A549 treated with AZD9567 at 1 μM for 4 hours (cell line): ENCODE data around the gene CGB7. TPM values are rescaled to one million over a fixed set of nuclear protein-coding genes. Genes with fewer than 3 reads are reported as not detected.

Source experiments
- total RNA-seq: library from RNA; stranded (reverse); fragments of 200-300 nt; extraction: Qiagen RNA extraction; gene quantifications from 5 replicates; pipeline ENCODE4 v1.2.3, GENCODE V29; 2022; ENCODE audit not compliant: insufficient read depth

CGB7 gene
- 0.45 to 0.84 TPM (median 0.56 TPM) in 4 of 5 replicates, not detected in the other for total RNA-seq

DNA sequence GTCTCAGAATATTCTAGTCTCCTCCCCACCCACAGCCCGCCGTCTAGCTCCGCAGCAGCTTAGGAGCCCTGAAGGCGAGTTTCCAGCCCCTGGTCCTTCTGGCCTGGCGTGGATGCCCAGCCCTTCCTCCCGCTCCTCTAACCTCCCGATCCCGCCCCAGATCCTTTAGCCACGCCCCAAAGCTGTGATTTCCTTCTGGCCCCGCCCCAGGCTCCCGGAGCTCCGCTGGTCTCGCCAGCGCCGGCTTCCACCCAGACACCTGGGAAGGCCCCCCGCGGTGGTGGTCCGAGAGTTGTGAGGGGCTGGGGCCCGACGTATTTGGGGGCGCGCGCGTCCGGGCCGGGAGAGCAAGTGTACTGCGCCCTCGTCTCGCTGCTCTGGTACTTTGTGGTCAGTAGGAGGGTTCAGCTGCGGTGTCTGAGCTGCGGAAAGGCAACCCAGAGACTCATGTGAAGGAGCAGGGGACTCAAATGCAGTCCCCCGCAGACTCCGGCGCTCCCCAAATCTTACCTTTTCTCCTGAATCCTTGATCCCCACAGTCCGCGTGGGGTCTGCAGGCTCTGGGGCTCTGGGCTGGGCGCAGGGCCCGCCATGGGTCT is at the start of gene CGB7:
TSS of gene CGB7 (minus strand) at position 114 of the 599 bp plus-strand sequence. CDS start 2,374 bp downstream, outside the sequence.

DNA sequence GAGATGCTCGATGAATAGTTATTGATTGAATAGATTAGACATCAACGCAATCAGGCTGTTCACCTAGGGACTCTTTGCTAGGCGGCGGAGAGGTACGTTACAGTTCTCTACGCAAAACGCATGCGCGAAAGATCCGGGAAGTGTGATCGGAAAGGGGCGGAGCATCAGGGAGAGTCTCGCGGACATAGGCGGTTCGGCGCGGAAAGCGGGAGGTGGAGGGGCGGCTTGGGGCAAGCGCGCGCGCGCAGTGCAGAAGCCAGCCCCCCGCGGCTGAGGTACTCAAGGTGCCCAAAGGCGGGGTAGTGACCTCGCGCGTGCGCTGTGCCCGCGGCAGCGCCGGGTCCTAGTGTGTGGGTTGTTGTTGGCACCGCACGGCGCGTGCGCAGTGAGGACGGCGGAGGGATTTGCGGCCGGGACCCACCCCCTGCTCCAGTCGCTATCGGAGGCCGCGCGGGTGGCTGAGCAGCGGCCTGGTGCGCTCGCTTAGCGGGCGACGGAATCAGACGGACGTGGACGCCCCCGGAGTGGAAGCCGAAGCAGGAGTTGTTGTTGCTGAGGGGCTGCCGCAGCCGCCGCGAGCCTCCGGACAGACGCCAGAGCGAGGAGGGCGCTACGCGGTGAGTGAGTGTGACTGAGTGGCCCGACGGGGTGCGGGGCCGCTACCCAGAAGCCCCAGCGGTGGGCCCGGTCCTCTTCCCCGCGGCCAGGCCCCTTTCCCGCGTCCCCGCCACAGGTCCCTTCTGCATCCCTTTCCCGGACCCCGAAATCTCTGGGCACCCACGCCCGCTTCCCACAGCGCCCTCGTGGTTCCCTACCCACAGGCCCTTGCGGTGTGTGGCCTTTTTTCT is 27.7 kb upstream of the CGB7 start, which contains the start of gene SNRNP70:
TSS of gene SNRNP70 (plus strand) at position 432 of the 848 bp plus-strand sequence. CDS start 964 bp downstream, outside the sequence.

DNA sequence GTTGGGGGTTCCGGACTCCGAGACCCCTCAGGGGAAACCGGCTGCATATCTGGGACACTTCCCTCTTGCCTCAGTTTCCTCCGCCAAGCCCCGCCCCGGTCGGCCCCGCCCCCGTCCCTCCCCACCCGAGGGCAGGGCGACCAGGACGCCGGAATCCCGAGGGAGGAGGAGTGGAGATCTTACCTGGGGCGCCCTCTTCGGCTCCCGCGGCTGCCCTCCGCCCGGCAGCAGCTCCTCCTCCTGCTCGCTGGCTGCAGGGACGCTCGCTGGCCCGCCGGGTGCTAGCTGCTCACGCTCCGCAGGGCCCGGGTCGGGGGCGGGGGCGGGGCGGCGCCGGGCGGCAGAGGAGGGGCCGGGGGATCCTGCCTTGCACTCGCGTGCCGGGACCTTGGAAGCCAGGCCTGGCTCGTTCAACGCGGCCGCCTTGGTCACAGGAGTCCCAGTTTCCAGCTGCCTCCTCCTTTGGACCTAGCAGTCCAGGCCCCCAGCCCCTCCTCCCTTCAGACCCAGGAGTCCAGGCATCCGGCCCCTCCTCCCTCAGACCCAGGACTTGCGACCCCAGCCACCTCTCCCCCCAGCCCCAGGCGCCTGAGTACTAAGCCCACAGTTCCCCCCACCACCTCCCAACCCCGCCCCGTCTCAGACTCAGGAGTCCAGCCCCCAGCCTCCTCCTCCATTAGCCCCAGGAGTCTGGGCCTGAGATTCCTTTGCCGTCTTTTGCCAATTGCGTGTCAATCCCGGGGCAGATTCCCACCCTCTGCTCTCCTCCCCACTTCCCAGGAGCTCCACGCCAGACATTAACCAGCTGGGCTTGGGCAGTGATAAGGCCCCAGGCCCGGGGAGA is 7.4 kb upstream of the CGB7 start, which contains the start of gene NTF4:
TSS of gene NTF4 (minus strand) at position 51 of the 844 bp plus-strand sequence. CDS start 2,821 bp downstream, outside the sequence.

DNA sequence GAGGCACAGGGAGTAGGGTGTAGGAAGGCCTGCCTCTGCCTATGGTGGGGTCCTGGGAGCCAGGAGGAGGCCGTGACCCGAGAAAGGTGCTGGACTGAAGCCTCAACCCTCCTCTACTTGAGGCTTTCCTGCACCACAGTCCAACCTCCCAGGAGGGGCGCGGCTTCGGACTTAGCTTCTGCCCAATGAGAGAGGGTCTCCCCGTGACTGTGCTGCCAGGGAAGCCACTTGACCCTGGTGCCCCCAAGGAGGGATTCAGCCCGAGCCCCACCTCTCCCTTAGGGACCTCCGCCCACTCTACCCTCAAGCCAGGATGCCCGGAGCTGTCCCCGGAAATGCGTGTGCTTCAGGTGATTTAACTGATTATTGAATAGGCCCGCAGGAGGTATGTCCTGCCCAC is 8.5 kb downstream of the CGB7 start, which contains the start of gene CGB8:
TSS of gene CGB8 (minus strand) at position 101 of the 400 bp plus-strand sequence. CDS start 372 bp downstream, outside the sequence.

DNA sequence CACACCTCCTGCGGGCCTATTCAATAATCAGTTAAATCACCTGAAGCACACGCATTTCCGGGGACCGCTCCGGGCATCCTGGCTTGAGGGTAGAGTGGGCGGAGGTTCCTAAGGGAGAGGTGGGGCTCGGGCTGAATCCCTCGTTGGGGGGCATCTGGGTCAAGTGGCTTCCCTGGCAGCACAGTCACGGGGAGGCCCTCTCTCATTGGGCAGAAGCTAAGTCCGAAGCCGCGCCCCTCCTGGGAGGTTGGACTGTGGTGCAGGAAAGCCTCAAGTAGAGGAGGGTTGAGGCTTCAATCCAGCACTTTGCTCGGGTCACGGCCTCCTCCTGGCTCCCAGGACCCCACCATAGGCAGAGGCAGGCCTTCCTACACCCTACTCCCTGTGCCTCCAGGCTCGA is 14.0 kb downstream of the CGB7 start, which contains the start of gene CGB5:
TSS of gene CGB5 (plus strand) at position 301 of the 400 bp plus-strand sequence. CDS start 362 bp downstream, outside the sequence.

DNA sequence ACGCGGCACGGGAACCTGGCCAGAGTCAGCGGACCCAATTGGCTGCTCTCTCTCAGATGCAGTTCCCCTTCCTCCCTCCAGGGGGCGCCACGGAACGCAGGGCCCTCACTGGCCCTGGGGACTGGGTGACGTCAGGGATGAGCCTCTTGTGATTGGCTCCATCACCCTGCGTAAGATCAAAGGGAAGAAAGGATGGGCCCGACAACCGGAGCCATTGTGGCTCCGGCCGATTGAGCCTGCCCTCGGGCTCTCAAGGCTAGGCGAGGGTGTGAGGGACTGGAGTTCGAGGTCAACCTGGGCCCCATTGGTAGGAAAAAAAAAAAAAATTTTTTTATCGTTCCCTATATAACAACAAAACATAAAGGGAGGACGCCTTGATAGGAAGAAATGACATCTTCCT is 20.7 kb downstream of the CGB7 start, which contains the start of gene CGB1:
TSS of gene CGB1 (minus strand) at position 81 of the 400 bp plus-strand sequence. CDS start 184 bp downstream, outside the sequence.

DNA sequence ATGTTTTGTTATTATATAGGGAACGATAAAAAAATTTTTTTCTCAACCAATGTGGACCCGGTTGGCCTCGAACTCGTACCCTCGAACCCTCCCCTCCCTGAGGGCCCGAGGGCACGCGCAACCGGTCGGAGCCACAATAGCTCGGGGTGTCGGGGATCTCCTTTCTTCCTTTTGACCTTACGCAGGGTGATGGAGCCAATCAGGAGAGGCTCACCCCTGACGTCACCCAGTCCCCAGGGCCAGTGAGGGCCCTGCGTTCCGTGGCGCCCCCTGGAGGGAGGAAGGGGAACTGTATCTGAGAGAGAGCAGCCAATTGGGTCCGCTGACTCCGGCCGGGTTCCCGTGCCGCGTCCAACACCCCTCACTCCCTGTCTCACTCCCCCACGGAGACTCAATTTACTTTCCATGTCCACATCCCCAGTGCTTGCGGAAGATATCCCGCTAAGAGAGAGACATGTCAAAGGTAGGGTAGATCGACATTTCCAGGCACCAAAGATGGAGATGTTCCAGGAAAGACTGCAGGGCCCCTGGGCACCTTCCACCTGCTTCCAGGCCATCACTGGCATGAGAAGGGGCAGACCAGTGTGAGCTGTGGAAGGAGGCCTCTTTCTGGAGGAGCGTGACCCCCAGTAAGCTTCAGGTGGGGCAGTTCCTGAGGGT is 25.8 kb downstream of the CGB7 start, which contains the start of gene CGB2:
TSS of gene CGB2 (plus strand) at position 249 of the 660 bp plus-strand sequence. CDS start at position 455, 206 bp downstream.

DNA sequence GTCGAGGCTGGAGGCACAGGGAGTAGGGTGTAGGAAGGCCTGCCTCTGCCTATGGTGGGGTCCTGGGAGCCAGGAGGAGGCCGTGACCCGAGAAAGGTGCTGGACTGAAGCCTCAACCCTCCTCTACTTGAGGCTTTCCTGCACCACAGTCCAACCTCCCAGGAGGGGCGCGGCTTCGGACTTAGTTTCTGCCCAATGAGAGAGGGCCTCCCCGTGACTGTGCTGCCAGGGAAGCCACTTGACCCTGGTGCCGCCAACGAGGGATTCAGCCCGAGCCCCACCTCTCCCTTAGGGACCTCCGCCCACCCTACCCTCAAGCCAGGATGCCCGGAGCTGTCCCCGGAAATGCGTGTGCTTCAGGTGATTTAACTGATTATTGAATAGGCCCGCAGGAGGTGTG is 33.3 kb downstream of the CGB7 start, which contains the start of gene CGB3:
TSS of gene CGB3 (minus strand) at position 101 of the 400 bp plus-strand sequence. CDS start 362 bp downstream, outside the sequence.

DNA sequence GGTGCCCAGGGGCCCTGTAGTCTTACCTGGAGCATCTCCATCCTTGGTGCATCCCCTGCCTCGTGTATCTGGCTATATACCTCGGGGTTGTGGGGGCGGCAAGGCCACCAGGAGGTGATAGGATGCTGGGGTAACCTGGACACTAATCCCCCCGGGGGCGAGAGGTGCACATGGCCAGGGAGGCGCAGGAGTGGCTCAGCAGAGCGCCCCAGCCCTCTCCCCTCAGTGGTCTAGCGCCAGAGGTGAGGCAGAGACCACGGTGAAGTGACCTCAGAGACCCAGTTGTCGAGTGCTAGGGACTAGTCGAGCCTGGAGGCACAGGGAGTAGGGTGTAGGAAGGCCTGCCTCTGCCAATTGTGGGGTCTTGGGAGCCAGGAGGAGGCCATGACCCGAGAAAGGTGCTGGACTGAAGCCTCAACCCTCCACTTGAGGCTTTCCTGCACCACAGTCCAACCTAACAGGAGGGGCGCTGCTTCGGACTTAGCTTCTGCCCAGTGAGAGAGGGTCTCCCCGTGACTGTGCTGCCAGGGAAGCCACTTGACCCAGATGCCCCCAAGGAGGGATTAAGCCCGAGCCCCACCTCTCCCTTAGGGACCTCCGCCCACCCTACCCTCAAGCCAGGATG is 40.4 kb downstream of the CGB7 start, which contains the start of gene LHB:
TSS of gene LHB (minus strand) at position 51 of the 625 bp plus-strand sequence. CDS start at position 41, 10 bp downstream.

Other genes with a start within 250 kb of the CGB7 start
- gene BCAT2, start 246.7 kb downstream of the CGB7 start, total RNA-seq: 56.8 to 66.6 TPM (median 61.9 TPM) in 5 replicates
- 9.3 to 17.4 TPM (median 13.4 TPM) in 5 replicates for gene HSD17B14, start 221.3 kb downstream of the CGB7 start, total RNA-seq
- 1.1 to 1.7 TPM (median 1.2 TPM) in 5 replicates for gene PLEKHA4, start 189.1 kb downstream of the CGB7 start, total RNA-seq
- gene PPP1R15A, start 185.3 kb downstream of the CGB7 start, total RNA-seq: 77.7 to 128 TPM (median 99.5 TPM) in 5 replicates
- not detected in 5 replicates for gene TULP2, start 159.0 kb downstream of the CGB7 start, total RNA-seq
- 196 to 206 TPM (median 200 TPM) in 5 replicates for gene NUCB1, start 157.4 kb downstream of the CGB7 start, total RNA-seq
- gene DHDH, start 124.0 kb downstream of the CGB7 start, total RNA-seq: 1.5 to 1.7 TPM (median 1.5 TPM) in 4 of 5 replicates, not detected in the other
- gene BAX, start 102.9 kb downstream of the CGB7 start, total RNA-seq: 289 to 347 TPM (median 317 TPM) in 5 replicates
- 15,391 to 23,528 TPM (median 18,182 TPM) in 5 replicates for gene FTL, start 92.4 kb downstream of the CGB7 start, total RNA-seq
- 18.5 to 36.7 TPM (median 21.4 TPM) in 5 replicates for gene GYS1, start 64.4 kb downstream of the CGB7 start, total RNA-seq
- gene RUVBL2, start 63.9 kb downstream of the CGB7 start, total RNA-seq: 214 to 245 TPM (median 233 TPM) in 5 replicates
- not detected in 5 replicates for gene LHB, start 40.7 kb downstream of the CGB7 start, total RNA-seq
- gene CGB3, start 33.4 kb downstream of the CGB7 start, total RNA-seq: 0.16 TPM in 1 of 5 replicates, not detected in the others
- 0.17 to 0.31 TPM (median 0.31 TPM) in 3 of 5 replicates, not detected in the others for gene CGB2, start 25.9 kb downstream of the CGB7 start, total RNA-seq
- gene CGB1, start 20.9 kb downstream of the CGB7 start, total RNA-seq: 0.31 TPM in 1 of 5 replicates, not detected in the others
- gene CGB5, start 13.9 kb downstream of the CGB7 start, total RNA-seq: 0.27 to 0.72 TPM (median 0.49 TPM) in 4 of 5 replicates, not detected in the other
- gene CGB8, start 8.6 kb downstream of the CGB7 start, total RNA-seq: 2.3 to 6.3 TPM (median 2.8 TPM) in 5 replicates
- 0.34 to 0.47 TPM (median 0.40 TPM) in 4 of 5 replicates, not detected in the other for gene NTF4, start 7.1 kb upstream of the CGB7 start, total RNA-seq
- not detected in 5 replicates for gene KCNA7, start 14.9 kb upstream of the CGB7 start, total RNA-seq
- gene SNRNP70, start 27.7 kb upstream of the CGB7 start, total RNA-seq: 321 to 348 TPM (median 341 TPM) in 5 replicates
- 5.5 to 9.1 TPM (median 6.9 TPM) in 5 replicates for gene LIN7B, start 56.6 kb upstream of the CGB7 start, total RNA-seq
- gene C19orf73, start 61.4 kb upstream of the CGB7 start, total RNA-seq: 1.2 to 2.0 TPM (median 1.8 TPM) in 4 of 5 replicates, not detected in the other
- gene PPFIA3, start 61.8 kb upstream of the CGB7 start, total RNA-seq: 3.3 to 9.3 TPM (median 8.5 TPM) in 5 replicates
- not detected in 5 replicates for gene HRC, start 97.6 kb upstream of the CGB7 start, total RNA-seq
- gene TRPM4, start 100.0 kb upstream of the CGB7 start, total RNA-seq: 6.2 to 11.3 TPM (median 9.7 TPM) in 5 replicates